Measurements from ENCODE around the gene CAMTA1.

CAMTA1 gene

DNA sequence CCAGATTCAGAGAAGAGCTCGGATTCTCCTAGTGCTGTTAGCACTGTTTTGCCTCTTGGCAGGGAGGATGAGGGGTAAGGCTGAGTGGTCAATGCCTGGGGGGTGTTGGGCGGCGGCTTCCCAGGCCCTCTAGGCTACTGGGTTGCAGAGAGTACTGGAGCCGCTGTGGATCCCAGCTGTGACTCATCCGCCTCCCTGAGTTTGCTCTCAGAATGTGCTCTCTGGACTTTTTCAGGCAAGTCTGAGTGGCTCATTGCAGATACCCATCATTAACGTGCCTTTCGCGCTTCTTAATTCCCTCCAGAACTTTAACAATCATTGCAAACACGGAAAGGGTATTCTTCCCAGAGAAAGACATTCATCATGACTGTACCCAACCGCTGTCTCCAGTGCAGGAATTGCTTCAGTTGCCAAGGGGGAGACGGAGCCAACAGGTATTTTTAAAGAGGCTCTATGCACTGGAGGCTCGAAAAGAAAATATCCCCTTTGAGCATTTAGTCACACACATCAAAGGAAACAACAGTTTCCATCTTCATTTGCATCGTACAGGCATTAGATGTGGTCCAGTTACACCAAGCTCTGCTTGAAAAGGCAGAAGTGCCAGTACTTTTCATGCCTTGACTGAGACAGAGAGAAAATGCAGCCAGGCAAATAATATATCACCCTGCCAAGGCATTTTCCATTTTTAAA lies 14.4 kb upstream of the CAMTA1 start:
- no peak overlapping the region for H3K4me3 ChIP-seq (ENCODE audit: control insufficient read depth, low read depth, low read length)
- TF ChIP-seq, protein P1, sequence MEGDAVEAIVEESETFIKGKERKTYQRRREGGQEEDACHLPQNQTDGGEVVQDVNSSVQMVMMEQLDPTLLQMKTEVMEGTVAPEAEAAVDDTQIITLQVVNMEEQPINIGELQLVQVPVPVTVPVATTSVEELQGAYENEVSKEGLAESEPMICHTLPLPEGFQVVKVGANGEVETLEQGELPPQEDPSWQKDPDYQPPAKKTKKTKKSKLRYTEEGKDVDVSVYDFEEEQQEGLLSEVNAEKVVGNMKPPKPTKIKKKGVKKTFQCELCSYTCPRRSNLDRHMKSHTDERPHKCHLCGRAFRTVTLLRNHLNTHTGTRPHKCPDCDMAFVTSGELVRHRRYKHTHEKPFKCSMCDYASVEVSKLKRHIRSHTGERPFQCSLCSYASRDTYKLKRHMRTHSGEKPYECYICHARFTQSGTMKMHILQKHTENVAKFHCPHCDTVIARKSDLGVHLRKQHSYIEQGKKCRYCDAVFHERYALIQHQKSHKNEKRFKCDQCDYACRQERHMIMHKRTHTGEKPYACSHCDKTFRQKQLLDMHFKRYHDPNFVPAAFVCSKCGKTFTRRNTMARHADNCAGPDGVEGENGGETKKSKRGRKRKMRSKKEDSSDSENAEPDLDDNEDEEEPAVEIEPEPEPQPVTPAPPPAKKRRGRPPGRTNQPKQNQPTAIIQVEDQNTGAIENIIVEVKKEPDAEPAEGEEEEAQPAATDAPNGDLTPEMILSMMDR (conservative IDR thresholded peaks at IDR 0.05; ENCODE audit: control insufficient read depth, insufficient read depth, low read depth, low read length) = no peak
- DNase-seq (ENCODE audit: low read depth) = peak; percentile 59

DNA sequence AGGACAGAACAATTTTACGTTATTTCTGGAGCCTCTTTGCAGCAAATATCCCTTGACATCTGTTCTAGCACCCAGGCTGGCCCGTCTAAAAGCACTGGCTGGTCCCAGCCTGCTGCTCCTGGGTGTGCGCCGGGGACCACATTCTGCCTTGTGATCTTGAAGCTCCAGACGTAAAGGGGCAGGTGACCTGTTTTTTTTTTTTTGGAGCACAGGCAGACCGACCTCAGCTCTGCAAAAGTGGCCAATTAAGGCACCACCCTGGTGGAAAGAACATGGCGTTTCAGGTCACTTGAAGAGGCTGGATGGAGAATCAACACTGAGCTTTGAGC lies 13.8 kb upstream of the CAMTA1 start:
- DNase-seq (ENCODE audit: low read depth) = no peak
- TF ChIP-seq, protein P1 (conservative IDR thresholded peaks at IDR 0.05; ENCODE audit: control insufficient read depth, insufficient read depth, low read depth, low read length) = no peak
- no peak overlapping the region for H3K4me3 ChIP-seq (ENCODE audit: control insufficient read depth, low read depth, low read length)

DNA sequence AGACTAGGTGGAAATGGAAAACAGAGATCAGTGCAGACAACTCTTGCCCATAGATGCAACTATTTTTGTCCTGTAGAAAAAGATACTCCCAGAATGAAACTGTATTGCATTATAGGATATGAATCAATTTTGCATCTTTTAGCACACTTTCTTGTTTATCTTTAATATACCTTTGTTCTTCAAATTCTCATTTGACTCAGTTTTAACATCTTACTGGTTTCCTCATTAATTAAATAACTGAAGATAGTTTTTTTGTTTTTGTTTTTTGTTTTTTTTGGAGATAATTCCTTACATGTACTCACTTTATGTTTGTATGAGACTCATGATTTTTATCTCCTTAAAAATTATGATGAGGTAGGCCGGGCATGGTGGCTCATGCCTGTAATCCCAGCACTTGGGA lies 10.9 kb upstream of the CAMTA1 start:
- H3K4me3 ChIP-seq (ENCODE audit: control insufficient read depth, low read depth, low read length) = no peak overlapping the region
- DNase-seq (ENCODE audit: low read depth) = no peak
- TF ChIP-seq, protein P1 (conservative IDR thresholded peaks at IDR 0.05; ENCODE audit: control insufficient read depth, insufficient read depth, low read depth, low read length) = no peak

DNA sequence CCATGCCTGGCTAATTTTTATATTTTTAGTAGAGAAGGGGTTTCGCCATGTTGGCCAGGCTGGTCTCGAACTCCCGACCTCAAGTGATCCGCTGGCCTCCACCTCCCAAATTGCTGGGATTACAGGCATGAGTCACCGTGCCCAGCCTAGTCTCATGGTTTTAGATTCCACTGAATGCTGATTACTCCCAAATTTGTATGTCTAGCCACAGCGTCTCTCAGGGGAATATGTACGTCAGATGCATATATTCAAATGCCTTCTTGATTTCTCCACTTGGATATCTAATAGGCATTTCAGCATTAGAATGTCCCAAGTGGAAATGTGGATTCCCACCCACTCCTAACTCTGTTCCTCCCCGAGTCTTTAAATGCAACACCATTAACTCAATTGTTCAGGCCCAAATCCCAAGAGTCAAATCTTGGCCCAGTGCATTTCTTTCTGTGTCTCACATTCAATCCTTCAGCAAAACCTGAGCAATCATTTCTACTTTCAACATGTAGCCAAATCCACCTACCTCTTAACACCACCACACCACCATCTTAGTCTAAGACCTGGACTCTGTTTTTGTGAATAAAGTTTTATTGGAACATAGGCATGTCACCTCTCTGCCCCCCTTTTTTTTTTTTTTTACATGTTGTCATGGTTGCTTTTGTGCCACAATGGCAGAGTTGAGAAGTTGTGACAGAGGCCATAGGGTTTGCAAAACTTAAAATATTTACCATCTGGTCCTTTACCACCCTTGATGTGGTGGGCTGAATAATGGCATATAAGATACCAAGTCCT lies 9.8 kb upstream of the CAMTA1 start:
- TF ChIP-seq, protein P1 (conservative IDR thresholded peaks at IDR 0.05; ENCODE audit: control insufficient read depth, insufficient read depth, low read depth, low read length) = no peak
- peak; percentile 40 for DNase-seq (ENCODE audit: low read depth)
- no peak overlapping the region for H3K4me3 ChIP-seq (ENCODE audit: control insufficient read depth, low read depth, low read length)

DNA sequence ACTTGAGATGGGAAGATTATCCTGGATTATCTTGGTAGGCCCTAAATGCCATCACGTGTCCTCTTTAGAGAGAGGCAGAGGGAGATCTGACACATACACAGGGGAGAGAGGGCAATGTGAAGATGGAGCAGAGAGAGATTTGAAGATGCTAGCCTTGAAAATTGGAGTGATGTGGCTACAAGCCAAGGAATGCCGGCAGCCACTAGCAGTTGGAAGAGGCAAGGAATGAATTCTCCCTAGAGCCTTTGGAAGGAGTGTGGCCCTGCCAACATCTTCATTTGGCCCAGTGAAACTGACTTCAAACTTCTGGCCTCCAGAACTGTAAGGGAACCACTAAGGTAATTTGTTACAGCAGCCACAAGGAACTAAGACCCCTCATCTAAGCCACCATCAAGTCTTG lies 8.9 kb upstream of the CAMTA1 start:
- TF ChIP-seq, protein P1 (conservative IDR thresholded peaks at IDR 0.05; ENCODE audit: control insufficient read depth, insufficient read depth, low read depth, low read length) = no peak
- no peak for DNase-seq (ENCODE audit: low read depth)

DNA sequence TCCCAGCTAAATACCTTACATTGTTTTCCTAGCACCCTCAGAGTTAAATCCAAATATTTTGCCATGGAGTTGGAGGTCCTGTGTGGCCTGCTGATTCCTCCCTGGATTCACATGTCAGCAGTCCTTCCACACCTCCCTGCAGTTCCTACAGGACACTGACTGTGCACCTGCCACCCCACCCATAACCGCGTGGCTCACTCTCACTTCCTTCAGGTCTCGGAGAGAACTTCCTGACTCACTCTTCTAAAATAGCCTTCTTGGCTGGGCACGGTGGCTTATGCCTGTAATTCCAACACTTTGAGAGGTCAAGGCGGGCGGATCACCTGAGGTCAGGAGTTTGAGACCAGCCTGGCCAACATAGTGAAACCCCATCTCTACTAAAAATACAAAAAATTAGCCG lies 8.4 kb upstream of the CAMTA1 start:
- DNase-seq (ENCODE audit: low read depth) = no peak
- TF ChIP-seq, protein P1 (conservative IDR thresholded peaks at IDR 0.05; ENCODE audit: control insufficient read depth, insufficient read depth, low read depth, low read length) = no peak

More for the DNA sequence above, 8.9 kb upstream of the CAMTA1 start:
- H3K4me3 ChIP-seq (ENCODE audit: control insufficient read depth, low read depth, low read length) = no peak overlapping the region

More for the DNA sequence above, 8.4 kb upstream of the CAMTA1 start:
- H3K4me3 ChIP-seq (ENCODE audit: control insufficient read depth, low read depth, low read length) = no peak overlapping the region

Measured in fibroblast of mammary gland (primary cell).